ENCODE measurements around the gene PSMD11.

Gene PSMD11

DNA sequence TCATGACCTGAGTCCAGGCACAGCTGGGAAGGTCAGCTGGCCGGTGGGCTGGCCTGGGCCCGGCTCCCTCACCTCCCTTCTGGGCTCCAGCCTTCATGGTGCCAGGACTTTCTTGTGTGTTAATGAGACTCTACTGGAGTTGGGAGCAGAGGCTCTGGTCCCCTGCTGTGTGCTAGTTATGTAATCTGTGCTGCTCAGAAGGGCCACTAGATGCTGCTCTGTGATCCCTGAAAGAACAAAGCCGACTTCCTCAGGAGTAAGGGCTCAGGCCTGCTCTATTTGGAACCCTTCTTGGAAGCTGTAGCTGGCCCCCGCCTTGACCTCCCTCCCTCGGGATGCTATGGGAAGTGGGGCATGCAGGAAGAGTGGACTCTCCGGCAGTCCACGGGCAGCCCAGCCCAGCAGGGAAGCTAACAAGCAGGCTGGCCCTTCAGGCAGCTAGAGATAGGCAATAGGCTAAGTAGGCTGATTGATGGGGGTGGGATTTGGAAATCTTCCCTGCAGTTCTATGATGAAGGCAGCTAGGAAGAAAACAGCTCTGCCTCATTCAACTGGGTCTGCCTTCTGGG lies 39.2 kb downstream of the PSMD11 start:
- peaks cover 43% of the 10 kb centered on the region for H3K36me3 ChIP-seq (ENCODE audit: insufficient read depth, low read length)
- no peak overlapping the region for H3K4me2 ChIP-seq (ENCODE audit: low read length)
- no peak overlapping the region for H3K4me3 ChIP-seq (ENCODE audit: low read depth, low read length, poor library complexity, severe bottlenecking)
- H2AFZ ChIP-seq (ENCODE audit: low read length): no peak overlapping the region
- H3K27me3 ChIP-seq (ENCODE audit: insufficient read depth, low read length): no peaks in the 10 kb centered on the region; the same call in 1 of the 2 replicates
- no peaks in the 10 kb centered on the region for H3F3A ChIP-seq (ENCODE audit: insufficient read depth, low read length)
- peaks cover 10% of the 10 kb centered on the region for H3K4me1 ChIP-seq (ENCODE audit: insufficient read depth, low read length, severe bottlenecking)
- no peaks in the 10 kb centered on the region for H4K20me1 ChIP-seq (ENCODE audit: insufficient read depth, low read length)
- H3K9me2 ChIP-seq (ENCODE audit: low read depth, low read length): no peaks in the 10 kb centered on the region
- H3K79me2 ChIP-seq (ENCODE audit: insufficient read depth, low read length): no peaks in the 10 kb centered on the region
- no peaks in the 10 kb centered on the region for H3K9me3 ChIP-seq (ENCODE audit: low read length)
- H3K9ac ChIP-seq (ENCODE audit: low read length): no peak overlapping the region
- TF ChIP-seq, protein P1, sequence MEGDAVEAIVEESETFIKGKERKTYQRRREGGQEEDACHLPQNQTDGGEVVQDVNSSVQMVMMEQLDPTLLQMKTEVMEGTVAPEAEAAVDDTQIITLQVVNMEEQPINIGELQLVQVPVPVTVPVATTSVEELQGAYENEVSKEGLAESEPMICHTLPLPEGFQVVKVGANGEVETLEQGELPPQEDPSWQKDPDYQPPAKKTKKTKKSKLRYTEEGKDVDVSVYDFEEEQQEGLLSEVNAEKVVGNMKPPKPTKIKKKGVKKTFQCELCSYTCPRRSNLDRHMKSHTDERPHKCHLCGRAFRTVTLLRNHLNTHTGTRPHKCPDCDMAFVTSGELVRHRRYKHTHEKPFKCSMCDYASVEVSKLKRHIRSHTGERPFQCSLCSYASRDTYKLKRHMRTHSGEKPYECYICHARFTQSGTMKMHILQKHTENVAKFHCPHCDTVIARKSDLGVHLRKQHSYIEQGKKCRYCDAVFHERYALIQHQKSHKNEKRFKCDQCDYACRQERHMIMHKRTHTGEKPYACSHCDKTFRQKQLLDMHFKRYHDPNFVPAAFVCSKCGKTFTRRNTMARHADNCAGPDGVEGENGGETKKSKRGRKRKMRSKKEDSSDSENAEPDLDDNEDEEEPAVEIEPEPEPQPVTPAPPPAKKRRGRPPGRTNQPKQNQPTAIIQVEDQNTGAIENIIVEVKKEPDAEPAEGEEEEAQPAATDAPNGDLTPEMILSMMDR (IDR thresholded peaks at IDR 0.05; ENCODE audit: low read length): peak; percentile 58
- TF ChIP-seq EZH2 (IDR thresholded peaks at IDR 0.05; ENCODE audit: borderline replicate concordance, low read length): no peak
- no peak overlapping the region for H3K27ac ChIP-seq (ENCODE audit: low read depth, low read length, poor library complexity, severe bottlenecking)

DNA sequence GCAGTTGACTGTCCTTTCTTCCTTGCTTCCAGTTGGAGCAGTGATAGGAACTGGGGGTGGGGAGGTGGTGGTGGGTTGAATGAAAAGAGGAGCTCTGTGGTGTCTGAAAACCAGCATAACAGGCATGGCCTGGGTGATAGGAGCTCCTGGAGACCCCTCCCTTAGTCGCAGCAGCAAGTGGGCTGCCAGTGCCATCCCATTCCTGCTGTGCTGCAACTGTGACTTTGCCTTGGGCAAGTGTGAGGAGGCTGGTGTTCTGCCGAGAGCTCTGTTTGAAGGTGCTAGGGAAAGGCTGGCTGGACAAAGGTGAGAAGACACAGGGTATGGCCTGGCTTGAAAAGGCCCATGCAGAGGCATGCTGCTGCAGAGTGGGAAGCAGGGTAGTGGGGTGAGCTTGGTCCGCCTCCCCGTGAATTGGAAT lies 39.7 kb downstream of the PSMD11 start:
- Histone ChIP-seq H3K9me2 (ENCODE audit: low read depth, low read length) (no peaks in the 10 kb centered on the region), H3K27me3 (ENCODE audit: insufficient read depth, low read length) (no peaks in the 10 kb centered on the region; the same call in 1 of the 2 replicates), H3K9me3 (ENCODE audit: low read length) (no peaks in the 10 kb centered on the region), H3K4me3 (ENCODE audit: low read depth, low read length, poor library complexity, severe bottlenecking) (no peak overlapping the region), H3K9ac (ENCODE audit: low read length) (no peak overlapping the region), H3K27ac (ENCODE audit: low read depth, low read length, poor library complexity, severe bottlenecking) (no peak overlapping the region), H2AFZ (ENCODE audit: low read length) (no peak overlapping the region), H3K4me2 (ENCODE audit: low read length) (no peak overlapping the region), H3K4me1 (ENCODE audit: insufficient read depth, low read length, severe bottlenecking) (peaks cover 10% of the 10 kb centered on the region), H3F3A (ENCODE audit: insufficient read depth, low read length) (no peaks in the 10 kb centered on the region), H3K36me3 (ENCODE audit: insufficient read depth, low read length) (peaks cover 37% of the 10 kb centered on the region), H4K20me1 (ENCODE audit: insufficient read depth, low read length) (no peaks in the 10 kb centered on the region), H3K79me2 (ENCODE audit: insufficient read depth, low read length) (no peaks in the 10 kb centered on the region)
- TF ChIP-seq EZH2 (IDR thresholded peaks at IDR 0.05; ENCODE audit: borderline replicate concordance, low read length): no peak
- TF ChIP-seq, protein P1 (IDR thresholded peaks at IDR 0.05; ENCODE audit: low read length): no peak

DNA sequence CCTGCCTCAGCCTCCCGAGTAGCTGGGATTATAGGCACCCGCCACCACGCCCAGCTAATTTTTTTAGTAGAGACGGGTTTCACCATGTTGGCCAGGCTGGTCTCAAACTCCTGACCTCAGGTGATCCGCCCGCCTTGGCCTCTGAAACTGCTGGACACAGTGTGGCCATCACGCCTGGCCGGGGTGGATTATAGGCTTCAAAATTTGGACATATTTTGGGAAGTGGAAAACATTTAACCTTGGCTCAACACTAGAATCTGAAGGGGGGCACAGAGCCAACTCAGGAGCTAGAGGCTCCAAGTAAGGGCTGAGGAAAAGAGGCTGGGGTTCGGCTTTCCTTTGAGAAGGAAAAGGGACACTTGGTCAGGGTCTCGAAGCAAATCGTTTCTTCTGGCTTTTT lies 40.3 kb downstream of the PSMD11 start:
- H3K27ac ChIP-seq (ENCODE audit: low read depth, low read length, poor library complexity, severe bottlenecking): no peak overlapping the region
- H3F3A ChIP-seq (ENCODE audit: insufficient read depth, low read length): no peaks in the 10 kb centered on the region
- peaks cover 32% of the 10 kb centered on the region for H3K36me3 ChIP-seq (ENCODE audit: insufficient read depth, low read length)
- H3K4me2 ChIP-seq (ENCODE audit: low read length): no peak overlapping the region
- H3K4me1 ChIP-seq (ENCODE audit: insufficient read depth, low read length, severe bottlenecking): peaks cover 10% of the 10 kb centered on the region
- H3K9me2 ChIP-seq (ENCODE audit: low read depth, low read length): no peaks in the 10 kb centered on the region
- H3K79me2 ChIP-seq (ENCODE audit: insufficient read depth, low read length): no peaks in the 10 kb centered on the region
- H3K9ac ChIP-seq (ENCODE audit: low read length): no peak overlapping the region
- no peak overlapping the region for H2AFZ ChIP-seq (ENCODE audit: low read length)
- H3K9me3 ChIP-seq (ENCODE audit: low read length): no peaks in the 10 kb centered on the region
- no peaks in the 10 kb centered on the region for H4K20me1 ChIP-seq (ENCODE audit: insufficient read depth, low read length)
- TF ChIP-seq, protein P1 (IDR thresholded peaks at IDR 0.05; ENCODE audit: low read length): no peak
- TF ChIP-seq EZH2 (IDR thresholded peaks at IDR 0.05; ENCODE audit: borderline replicate concordance, low read length): no peak
- no peaks in the 10 kb centered on the region; the same call in none of the 2 replicates for H3K27me3 ChIP-seq (ENCODE audit: insufficient read depth, low read length)
- H3K4me3 ChIP-seq (ENCODE audit: low read depth, low read length, poor library complexity, severe bottlenecking): no peak overlapping the region

Measured in OCI-LY1 (cell line).